H9 (cell line): ENCODE results near the gene FCHSD2. TPM values are rescaled to one million over a fixed set of nuclear protein-coding genes. Genes with fewer than 3 reads are reported as not detected.

ENCODE experiments used
- DNase-seq: peaks from one replicate; pipeline ENCODE4 v3.0.0-alpha.2; 2017
- H2AFZ ChIP-seq: one replicate; pipeline ENCODE4 v1.6.1; 2013; ENCODE audit warnings: mild to moderate bottlenecking, low read length, control low read depth, moderate library complexity
- H2AK5ac ChIP-seq: 2 replicates; pipeline ENCODE4 v1.6.1; 2013; ENCODE audit warnings: low read length, control low read depth, mixed read lengths; ENCODE audit not compliant: insufficient read length
- H2BK120ac ChIP-seq: one replicate; pipeline ENCODE4 v1.6.1; 2013; ENCODE audit warnings: low read depth, mild to moderate bottlenecking, low read length, control low read depth, inconsistent platforms; ENCODE audit not compliant: poor library complexity, severe bottlenecking
- H2BK12ac ChIP-seq: 2 replicates; pipeline ENCODE4 v1.6.1; 2013; ENCODE audit warnings: low read length, control low read depth, mixed read lengths, low read depth; ENCODE audit not compliant: insufficient read length
- H2BK15ac ChIP-seq: 2 replicates; pipeline ENCODE4 v1.6.1; 2013; ENCODE audit warnings: low read depth, low read length, control low read depth
- H2BK20ac ChIP-seq: one replicate; pipeline ENCODE4 v1.6.1; 2013; ENCODE audit warnings: low read depth, mild to moderate bottlenecking, low read length, control low read depth, inconsistent platforms; ENCODE audit not compliant: poor library complexity, severe bottlenecking
- H2BK5ac ChIP-seq: 2 replicates; pipeline ENCODE4 v1.6.1; 2013; ENCODE audit warnings: low read length, control low read depth, mixed read lengths; ENCODE audit not compliant: insufficient read length
- H3K14ac ChIP-seq: 2 replicates; pipeline ENCODE4 v1.6.1; 2013; ENCODE audit warnings: low read length, control low read depth; ENCODE audit not compliant: insufficient read depth
- H3K18ac ChIP-seq: 2 replicates; pipeline ENCODE4 v1.6.1; 2013; ENCODE audit warnings: low read depth, mild to moderate bottlenecking, mixed read lengths, low read length, control low read depth; ENCODE audit not compliant: insufficient read length
- H3K23ac ChIP-seq: 2 replicates; pipeline ENCODE4 v1.6.1; 2013; ENCODE audit warnings: low read length, control low read depth, mixed read lengths, low read depth; ENCODE audit not compliant: insufficient read length
- H3K23me2 ChIP-seq: 2 replicates; pipeline ENCODE4 v1.6.1; 2013; ENCODE audit warnings: low read depth, mild to moderate bottlenecking, mixed read lengths, low read length, control low read depth; ENCODE audit not compliant: insufficient read length, poor library complexity, severe bottlenecking
- H3K27ac ChIP-seq: 2 replicates; pipeline ENCODE4 v1.5.1; 2013; ENCODE audit warnings: low read length, control low read depth, mixed read lengths, low read depth; ENCODE audit not compliant: insufficient read length
- H3K27me3 ChIP-seq: 2 replicates; pipeline ENCODE4 v1.6.1; 2013; ENCODE audit warnings: low read length, control low read depth, inconsistent platforms; ENCODE audit not compliant: insufficient read depth
- H3K4ac ChIP-seq: 2 replicates; pipeline ENCODE4 v1.6.1; 2013; ENCODE audit warnings: low read depth, mild to moderate bottlenecking, control low read depth, inconsistent platforms, low read length, moderate library complexity
- H3K4me1 ChIP-seq: 2 replicates; pipeline ENCODE4 v1.6.1; 2013; ENCODE audit warnings: low read length, control low read depth, inconsistent platforms; ENCODE audit not compliant: insufficient read depth
- H3K4me2 ChIP-seq: 2 replicates; pipeline ENCODE4 v1.6.1; 2013; ENCODE audit warnings: low read length, control low read depth, mixed read lengths; ENCODE audit not compliant: insufficient read length, insufficient read depth
- H3K56ac ChIP-seq: 2 replicates; pipeline ENCODE4 v1.6.1; 2013; ENCODE audit warnings: low read depth, mild to moderate bottlenecking, mixed read lengths, low read length, control low read depth; ENCODE audit not compliant: insufficient read length
- H3K79me1 ChIP-seq: 2 replicates; pipeline ENCODE4 v1.6.1; 2013; ENCODE audit warnings: low read depth, mild to moderate bottlenecking, moderate library complexity, low read length, control low read depth, inconsistent platforms; ENCODE audit not compliant: insufficient read depth, poor library complexity, severe bottlenecking
- H3K79me2 ChIP-seq: 2 replicates; pipeline ENCODE4 v1.6.1; 2013; ENCODE audit warnings: low read length, control low read depth, inconsistent platforms; ENCODE audit not compliant: insufficient read depth
- H3K9ac ChIP-seq: 2 replicates; pipeline ENCODE4 v1.6.1; 2013; ENCODE audit warnings: low read length, control low read depth, mixed read lengths; ENCODE audit not compliant: insufficient read length; ENCODE audit errors: extremely low read depth
- H3K9me3 ChIP-seq: one replicate; pipeline ENCODE4 v1.6.1; 2013; ENCODE audit warnings: low read depth, low read length, inconsistent platforms; ENCODE audit not compliant: control insufficient read depth
- H3T11ph ChIP-seq: one replicate; pipeline ENCODE4 v1.6.1; 2013; ENCODE audit warnings: mild to moderate bottlenecking, low read length, control low read depth, inconsistent platforms
- H4K20me1 ChIP-seq: one replicate; pipeline ENCODE4 v1.6.1; 2013; ENCODE audit not compliant: control insufficient read depth, insufficient read length, insufficient read depth
- H4K5ac ChIP-seq: 2 replicates; pipeline ENCODE4 v1.6.1; 2013; ENCODE audit warnings: low read depth, mild to moderate bottlenecking, mixed read lengths, low read length, control low read depth; ENCODE audit not compliant: insufficient read length
- H4K8ac ChIP-seq: replicated peaks from 2 replicates; pipeline ENCODE4 v1.6.1; 2013; ENCODE audit warnings: low read length, control low read depth, mixed read lengths, low read depth; ENCODE audit not compliant: insufficient read length
- H4K91ac ChIP-seq: 2 replicates; pipeline ENCODE4 v1.6.1; 2013; ENCODE audit warnings: low read depth, mild to moderate bottlenecking, moderate library complexity, mixed read lengths, low read length, control low read depth; ENCODE audit not compliant: insufficient read length
- H3K27ac Mint-ChIP-seq, 3 experiments: 2 replicates in 2 of 3; 3 replicates in 1 of 3; pipeline ENCODE4 v1.8.0; 2020 to 2021; ENCODE audit warnings: mixed read lengths in 3 of 3, mild to moderate bottlenecking in 1 of 3, moderate library complexity in 1 of 3
- H3K27me3 Mint-ChIP-seq: 2 replicates; pipeline ENCODE4 v1.8.0; 2021; ENCODE audit warnings: low read depth, mild to moderate bottlenecking, moderate library complexity, mixed read lengths
- H3K36me3 Mint-ChIP-seq, 3 experiments: 2 replicates in 2 of 3; 3 replicates in 1 of 3; pipeline ENCODE4 v1.8.0; 2020 to 2021; ENCODE audit warnings: low read depth in 3 of 3, mixed read lengths in 3 of 3; ENCODE audit not compliant: insufficient read depth in 1 of 3
- H3K4me1 Mint-ChIP-seq, 2 experiments: 2 replicates each; pipeline ENCODE4 v1.8.0; 2020; ENCODE audit warnings: mixed read lengths in 2 of 2
- H3K4me3 Mint-ChIP-seq, 2 experiments: 2 replicates in 1 of 2; 3 replicates in 1 of 2; pipeline ENCODE4 v1.8.0; 2020 to 2021; ENCODE audit warnings: mild to moderate bottlenecking in 2 of 2, mixed read lengths in 2 of 2, moderate library complexity in 1 of 2
- H3K9me3 Mint-ChIP-seq, 2 experiments: 2 replicates in 1 of 2; 3 replicates in 1 of 2; pipeline ENCODE4 v1.8.0; 2020; ENCODE audit warnings: mild to moderate bottlenecking in 2 of 2, mixed read lengths in 2 of 2, moderate library complexity in 1 of 2
- WGBS: extraction: QIAGEN DNeasy Blood & Tissue Kit; methylation state at CpG from one replicate; pipeline ENCODE4 v1.1.7; 2013; ENCODE audit warnings: missing lambda C conversion rate, low lambda C conversion rate, mixed read lengths; ENCODE audit not compliant: insufficient read length; ENCODE audit errors: extremely low coverage; 5-methylcytosine and 5-hydroxymethylcytosine counted together
- total RNA-seq: library from RNA; stranded (reverse); gene quantifications from 2 replicates; pipeline ENCODE4 v1.2.1, GENCODE V29; 2021
- TF ChIP-seq, protein P1 (sequence below): fragments of 200-600 bp; sonication (generic); conservative IDR thresholded peaks from 3 replicates; pipeline ENCODE4 v1.8.0; 2021; ENCODE audit warnings: antibody characterized with exemption, mild to moderate bottlenecking

Gene FCHSD2
- total RNA-seq, 1 experiment from 2014 or later: 17.8 TPM

GRCh38 chr11:72900013-72900412 lies 242.1 kb downstream of the FCHSD2 start:
- Histone ChIP-seq H2BK15ac (no peak overlapping the region), H3T11ph (no peak overlapping the region), H3K56ac (no peak overlapping the region), H3K23ac (no peak overlapping the region), H3K9ac (no peak overlapping the region), H3K14ac (no peak overlapping the region), H2BK120ac (no peak overlapping the region), H2BK5ac (no peak overlapping the region), H4K91ac (no peak overlapping the region), H4K5ac (no peak overlapping the region), H3K9me3 (no peaks in the 10 kb centered on the region), H3K27me3 (no peaks in the 10 kb centered on the region), H3K4me2 (no peak overlapping the region), H3K4me1 (no peaks in the 10 kb centered on the region), H2BK20ac (no peak overlapping the region), H3K4ac (no peak overlapping the region), H4K20me1 (no peaks in the 10 kb centered on the region), H2AK5ac (no peak overlapping the region), H3K18ac (no peak overlapping the region), H2AFZ (no peak overlapping the region), H3K27ac (no peak overlapping the region), H3K79me2 (no peaks in the 10 kb centered on the region), H4K8ac (no peak overlapping the region), H3K23me2 (no peaks in the 10 kb centered on the region), H3K79me1 (no peaks in the 10 kb centered on the region), H2BK12ac (no peak overlapping the region)
- H3K27me3 Mint-ChIP-seq: no peaks in the 10 kb centered on the region
- H3K27ac Mint-ChIP-seq: no peak overlapping the region
- H3K9me3 Mint-ChIP-seq: no peaks in the 10 kb centered on the region
- no peak overlapping the region for H3K4me3 Mint-ChIP-seq
- WGBS: no CpG with 5 or more reads among the region's 2 CpGs
- H3K4me1 Mint-ChIP-seq: peaks cover 19 to 20% of the 10 kb centered on the region in 2 experiments
- DNase-seq: no peak
- TF ChIP-seq, protein P1, sequence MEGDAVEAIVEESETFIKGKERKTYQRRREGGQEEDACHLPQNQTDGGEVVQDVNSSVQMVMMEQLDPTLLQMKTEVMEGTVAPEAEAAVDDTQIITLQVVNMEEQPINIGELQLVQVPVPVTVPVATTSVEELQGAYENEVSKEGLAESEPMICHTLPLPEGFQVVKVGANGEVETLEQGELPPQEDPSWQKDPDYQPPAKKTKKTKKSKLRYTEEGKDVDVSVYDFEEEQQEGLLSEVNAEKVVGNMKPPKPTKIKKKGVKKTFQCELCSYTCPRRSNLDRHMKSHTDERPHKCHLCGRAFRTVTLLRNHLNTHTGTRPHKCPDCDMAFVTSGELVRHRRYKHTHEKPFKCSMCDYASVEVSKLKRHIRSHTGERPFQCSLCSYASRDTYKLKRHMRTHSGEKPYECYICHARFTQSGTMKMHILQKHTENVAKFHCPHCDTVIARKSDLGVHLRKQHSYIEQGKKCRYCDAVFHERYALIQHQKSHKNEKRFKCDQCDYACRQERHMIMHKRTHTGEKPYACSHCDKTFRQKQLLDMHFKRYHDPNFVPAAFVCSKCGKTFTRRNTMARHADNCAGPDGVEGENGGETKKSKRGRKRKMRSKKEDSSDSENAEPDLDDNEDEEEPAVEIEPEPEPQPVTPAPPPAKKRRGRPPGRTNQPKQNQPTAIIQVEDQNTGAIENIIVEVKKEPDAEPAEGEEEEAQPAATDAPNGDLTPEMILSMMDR: no peak
- H3K36me3 Mint-ChIP-seq: no peaks in the 10 kb centered on the region
